Uterus (tissue), 4 donors: ENCODE measurements around the gene DNASE1L2. TPM values are rescaled to one million over a fixed set of nuclear protein-coding genes. Genes with fewer than 3 reads are reported as not detected.
"Not testable (repeated sequence)": the region's sequence is repeated elsewhere in the genome, so short reads cannot be mapped to it uniquely, and the experiment has no call there.

Experiments used
- DNase-seq, 2 donors: peaks; one replicate each; pipeline ENCODE4 v3.0.0-alpha.2; 2019 to 2020
- H3K27ac ChIP-seq, 2 donors: fragments of 200-600 bp; sonication (generic); 1 replicate in 1 of 2; 2 replicates in 1 of 2; pipeline ENCODE4 v1.5.1; 2016 to 2018
- H3K27me3 ChIP-seq, 2 donors: fragments of 200-600 bp; sonication (generic); one replicate each; pipeline ENCODE4 v1.5.1; 2018 to 2019; ENCODE audit warnings: control low read depth in 1 of 2
- H3K36me3 ChIP-seq, 2 donors: fragments of 200-600 bp; sonication (generic); one replicate each; pipeline ENCODE4 v1.5.1; 2019; ENCODE audit warnings: control low read depth in 1 of 2
- H3K4me1 ChIP-seq, 2 donors: fragments of 200-600 bp; sonication (generic); one replicate each; pipeline ENCODE4 v1.5.1; 2018 to 2019; ENCODE audit warnings: control low read depth in 1 of 2
- H3K4me3 ChIP-seq, 2 donors: fragments of 200-600 bp; sonication (generic); 1 replicate in 1 of 2; 2 replicates in 1 of 2; pipeline ENCODE4 v1.5.1; 2018 to 2019; ENCODE audit warnings: mild to moderate bottlenecking in 1 of 2
- H3K9me3 ChIP-seq, 2 donors: fragments of 200-600 bp; sonication (generic); one replicate each; pipeline ENCODE4 v1.5.1; 2019; ENCODE audit warnings: control low read depth in 1 of 2
- POLR2A ChIP-seq, 2 donors: fragments of 450-650 bp; IDR thresholded peaks; one replicate each; pipeline ENCODE4 v1.6.1; 2016; ENCODE audit warnings: antibody characterized with exemption in 2 of 2, mild to moderate bottlenecking in 1 of 2, moderate library complexity in 1 of 2
- intact Hi-C: fragments of 100-400 bp; cut with DNase I; formaldehyde crosslinking; loops from one replicate; pipeline ENCODE4 v1.15.1; 2023; ENCODE audit warnings: low total_unique reads
- total RNA-seq, 4 donors: library from RNA; depleted of rRNA in 3 of 4; stranded (reverse); fragments of >200 nt in 3 of 4; gene quantifications; one replicate each; pipeline versions ENCODE4 v1.1.0 to v1.2.4, GENCODE V29; 2014 to 2023
- TF ChIP-seq, protein P1 (sequence below), 4 experiments: fragments of 200-600 bp in 2 of 4; fragments of 450-650 bp in 2 of 4; sonication (generic) in 2 of 4; IDR thresholded peaks; one replicate each; pipeline ENCODE4 v1.5.1; 2016 to 2019; ENCODE audit warnings: antibody characterized with exemption in 4 of 4, mild to moderate bottlenecking in 2 of 4, moderate library complexity in 1 of 4
- donor health status: DM: yes; HTN: yes; CAD: no.

The DNASE1L2 gene
- total RNA-seq, 4 donors from 2014 or later = 0.97 to 1.2 TPM; not detected in 2

DNA sequence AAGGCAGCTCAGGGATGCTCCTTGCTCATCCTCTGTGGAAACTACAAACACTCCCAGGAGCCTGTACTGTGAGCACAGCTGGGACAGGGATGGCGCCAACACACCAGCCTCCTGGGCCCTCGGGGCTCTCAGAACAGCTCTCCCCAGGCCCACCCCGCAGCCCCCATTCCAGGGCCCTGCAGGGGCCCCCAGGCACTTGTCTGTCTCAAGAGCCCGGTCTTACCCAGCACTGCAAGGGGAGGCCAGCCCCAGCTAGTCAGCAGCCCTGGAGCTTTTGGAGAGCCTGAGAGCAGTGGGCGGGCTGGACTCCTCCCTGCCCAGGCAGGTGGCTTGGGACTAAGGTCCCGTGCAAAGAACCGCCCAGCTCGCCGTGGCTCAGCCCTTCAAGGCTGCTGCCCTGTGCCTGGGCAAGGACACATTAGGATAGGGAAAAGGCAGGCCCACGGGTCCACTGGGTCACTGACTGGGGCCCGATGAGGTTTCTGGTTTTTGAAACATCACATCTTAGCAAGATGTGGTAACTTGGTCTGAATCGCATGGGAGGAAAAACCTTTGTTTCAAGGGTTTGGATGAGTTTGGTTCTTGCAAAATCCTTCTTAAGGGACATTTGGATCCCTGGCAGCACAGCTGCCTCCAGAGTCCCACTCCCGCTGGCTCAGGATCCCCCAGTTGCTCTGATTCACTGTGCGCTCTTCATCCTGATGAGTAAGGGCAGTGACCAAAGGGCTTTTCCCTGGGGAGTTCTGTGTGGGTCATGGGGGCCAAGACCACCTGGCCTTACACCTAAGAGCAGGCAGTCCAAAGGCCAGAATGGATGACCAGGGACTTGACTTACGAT lies 2.8 kb downstream of the DNASE1L2 start:
- H3K4me1 ChIP-seq = peaks cover 0 to 12% of the 10 kb centered on the region in 2 donors
- no peaks in the 10 kb centered on the region for H3K36me3 ChIP-seq
- no peak for DNase-seq
- H3K27me3 ChIP-seq = peaks cover 5 to 7% of the 10 kb centered on the region in 2 donors
- no peak for TF ChIP-seq POLR2A (IDR thresholded peaks at IDR 0.05)
- TF ChIP-seq, protein P1, sequence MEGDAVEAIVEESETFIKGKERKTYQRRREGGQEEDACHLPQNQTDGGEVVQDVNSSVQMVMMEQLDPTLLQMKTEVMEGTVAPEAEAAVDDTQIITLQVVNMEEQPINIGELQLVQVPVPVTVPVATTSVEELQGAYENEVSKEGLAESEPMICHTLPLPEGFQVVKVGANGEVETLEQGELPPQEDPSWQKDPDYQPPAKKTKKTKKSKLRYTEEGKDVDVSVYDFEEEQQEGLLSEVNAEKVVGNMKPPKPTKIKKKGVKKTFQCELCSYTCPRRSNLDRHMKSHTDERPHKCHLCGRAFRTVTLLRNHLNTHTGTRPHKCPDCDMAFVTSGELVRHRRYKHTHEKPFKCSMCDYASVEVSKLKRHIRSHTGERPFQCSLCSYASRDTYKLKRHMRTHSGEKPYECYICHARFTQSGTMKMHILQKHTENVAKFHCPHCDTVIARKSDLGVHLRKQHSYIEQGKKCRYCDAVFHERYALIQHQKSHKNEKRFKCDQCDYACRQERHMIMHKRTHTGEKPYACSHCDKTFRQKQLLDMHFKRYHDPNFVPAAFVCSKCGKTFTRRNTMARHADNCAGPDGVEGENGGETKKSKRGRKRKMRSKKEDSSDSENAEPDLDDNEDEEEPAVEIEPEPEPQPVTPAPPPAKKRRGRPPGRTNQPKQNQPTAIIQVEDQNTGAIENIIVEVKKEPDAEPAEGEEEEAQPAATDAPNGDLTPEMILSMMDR (IDR thresholded peaks at IDR 0.05) = no peak
- H3K27ac ChIP-seq = no peak overlapping the region
- intact Hi-C loops = no loop called here
- no peaks in the 10 kb centered on the region for H3K9me3 ChIP-seq
- H3K4me3 ChIP-seq = no peak overlapping the region

DNA sequence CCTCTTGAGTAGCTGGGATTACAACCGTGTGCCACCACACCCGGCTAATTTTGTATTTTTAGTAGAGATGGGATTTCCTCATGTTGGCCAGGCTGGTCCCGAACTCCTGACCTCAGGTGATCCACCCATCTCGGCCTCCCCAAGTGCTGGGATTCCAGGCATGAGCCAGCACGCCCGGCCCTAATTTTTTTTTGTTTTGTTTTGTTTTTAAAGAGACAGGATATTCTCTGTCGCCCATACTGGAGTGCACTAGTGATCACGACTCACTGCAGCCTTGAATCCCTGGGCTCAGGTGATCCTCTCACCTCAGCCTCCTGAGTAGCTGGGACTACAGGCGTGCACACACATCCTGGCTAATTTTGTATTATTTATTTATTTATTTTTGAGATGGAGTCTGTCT lies 4.1 kb downstream of the DNASE1L2 start:
- intact Hi-C loops, DNase-seq, H3K36me3 ChIP-seq, H3K4me3 ChIP-seq, H3K27ac ChIP-seq, H3K27me3 ChIP-seq, H3K9me3 ChIP-seq: not testable (repeated sequence)
- H3K4me1 ChIP-seq = peaks cover 0 to 12% of the 10 kb centered on the region in 2 donors

- H3K4me3 ChIP-seq = no peak overlapping the region
- no peaks in the 10 kb centered on the region for H3K4me1 ChIP-seq
- no peak for DNase-seq
- no peaks in the 10 kb centered on the region for H3K27me3 ChIP-seq
- no peaks in the 10 kb centered on the region for H3K36me3 ChIP-seq
- TF ChIP-seq, protein P1 (IDR thresholded peaks at IDR 0.05) = no peak
- no peak for TF ChIP-seq POLR2A (IDR thresholded peaks at IDR 0.05)
- intact Hi-C loops = no loop called here
- no peaks in the 10 kb centered on the region for H3K9me3 ChIP-seq
- H3K27ac ChIP-seq = no peak overlapping the region
Observed at GRCh38 chr16:2242598-2242997, 6.4 kb downstream of the DNASE1L2 start.

GRCh38 chr16:2243031-2243528 lies 6.8 kb downstream of the DNASE1L2 start:
- no peaks in the 10 kb centered on the region for H3K9me3 ChIP-seq
- H3K27ac ChIP-seq = no peak overlapping the region
- no peak for TF ChIP-seq POLR2A (IDR thresholded peaks at IDR 0.05)
- TF ChIP-seq, protein P1 (IDR thresholded peaks at IDR 0.05) = no peak
- H3K27me3 ChIP-seq = no peaks in the 10 kb centered on the region
- no peaks in the 10 kb centered on the region for H3K36me3 ChIP-seq
- intact Hi-C loops = no loop called here
- no peak for DNase-seq
- no peaks in the 10 kb centered on the region for H3K4me1 ChIP-seq
- no peak overlapping the region for H3K4me3 ChIP-seq

DNA sequence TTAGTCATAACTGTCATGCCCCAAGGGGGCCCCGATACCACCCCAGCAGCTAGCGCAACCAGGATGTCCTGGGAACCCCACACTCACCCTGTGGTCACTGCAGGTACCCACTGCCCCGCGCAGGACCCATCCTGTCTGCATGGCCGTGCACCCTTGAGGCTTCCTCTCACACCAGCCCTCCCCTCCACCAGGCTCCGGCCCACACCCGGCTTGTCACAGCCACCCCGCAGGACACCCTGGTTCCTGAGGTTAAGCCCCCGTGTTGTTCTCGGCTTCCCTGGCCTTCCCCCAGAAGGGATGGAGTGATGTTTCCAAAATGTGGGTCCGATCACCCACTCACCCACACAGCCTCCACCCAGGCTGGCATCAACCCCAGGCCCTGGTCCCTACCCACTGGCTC lies 7.5 kb downstream of the DNASE1L2 start:
- H3K36me3 ChIP-seq = no peaks in the 10 kb centered on the region
- intact Hi-C loops = no loop called here
- DNase-seq = no peak

More for the DNA sequence above, 7.5 kb downstream of the DNASE1L2 start:
- no peaks in the 10 kb centered on the region for H3K9me3 ChIP-seq
- no peak for TF ChIP-seq POLR2A (IDR thresholded peaks at IDR 0.05)
- TF ChIP-seq, protein P1 (IDR thresholded peaks at IDR 0.05) = no peak
- no peak overlapping the region for H3K4me3 ChIP-seq
- no peaks in the 10 kb centered on the region for H3K4me1 ChIP-seq
- H3K27me3 ChIP-seq = no peaks in the 10 kb centered on the region
- H3K27ac ChIP-seq = no peak overlapping the region
